Vagina (tissue), 2 donors: ENCODE results near the gene FBXW2.

ENCODE experiments used
- CTCF ChIP-seq, 3 experiments: fragments of 450-650 bp in 2 of 3; fragments of 200-600 bp in 1 of 3; sonication (generic) in 1 of 3; IDR thresholded peaks; one replicate each; pipeline ENCODE4 v1.5.1; 2017 to 2019; ENCODE audit warnings: antibody characterized with exemption in 3 of 3, mild to moderate bottlenecking in 2 of 3, moderate library complexity in 2 of 3
- POLR2AphosphoS5 ChIP-seq, 2 donors: sonication (generic); formaldehyde crosslinking; IDR thresholded peaks; one replicate each; pipeline ENCODE4 v1.9.0; 2017; ENCODE audit warnings: antibody characterized with exemption in 2 of 2, mild to moderate bottlenecking in 2 of 2, low read depth in 1 of 2; ENCODE audit not compliant: insufficient read depth in 1 of 2

DNA sequence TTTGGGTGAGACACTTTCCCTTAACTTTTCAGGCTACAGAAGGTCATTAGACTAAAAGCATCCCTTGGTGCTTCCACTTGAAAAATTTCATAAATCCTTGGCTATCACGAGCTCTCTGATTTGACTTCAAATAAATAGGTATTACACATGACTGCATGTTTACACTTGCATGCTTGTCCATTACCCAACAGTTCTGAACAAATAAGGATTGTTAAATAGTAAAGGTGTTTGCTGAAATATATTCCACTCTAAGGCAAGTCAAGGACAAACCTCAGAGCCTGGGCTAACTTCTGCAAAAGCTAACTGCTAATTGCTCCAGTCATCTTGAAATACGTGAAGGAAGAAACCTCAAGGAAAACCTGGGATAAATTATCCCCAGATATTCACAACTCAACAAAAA, 14.5 kb downstream of the FBXW2 start:
- TF ChIP-seq CTCF (IDR thresholded peaks at IDR 0.05) (no peak), POLR2AphosphoS5 (IDR thresholded peaks at IDR 0.05; ENCODE audit: insufficient read depth in 1 of 2, low read depth in 1 of 2) (peak in 1 of 2 donors; percentile 15)
